Spleen (tissue), 13 donors: ENCODE results near the gene TBCA. TPM values are rescaled to one million over a fixed set of nuclear protein-coding genes. Genes with fewer than 3 reads are reported as not detected.

Experiments used
- DNase-seq: peaks from one replicate; pipeline ENCODE4 v3.0.0-alpha.2; 2020
- H3K27ac ChIP-seq, 8 donors: fragments of 200-600 bp; sonication (generic) in 7 of 8; 1 replicate in 4 of 8; 2 replicates in 4 of 8; pipeline versions ENCODE4 v1.5.0 to v1.8.0; 2016 to 2021; ENCODE audit warnings: inconsistent platforms in 4 of 8, mild to moderate bottlenecking in 4 of 8, moderate library complexity in 1 of 8
- H3K27me3 ChIP-seq, 7 donors: fragments of 200-600 bp; sonication (generic) in 6 of 7; replicated peaks in 1 of 7; 1 replicate in 4 of 7; 2 replicates in 3 of 7; pipeline versions ENCODE4 v1.5.0 to v1.8.0; 2016 to 2021; ENCODE audit warnings: inconsistent platforms in 3 of 7, mild to moderate bottlenecking in 1 of 7
- H3K36me3 ChIP-seq, 6 donors: fragments of 200-600 bp; sonication (generic) in 5 of 6; 1 replicate in 4 of 6; 2 replicates in 2 of 6; pipeline versions ENCODE4 v1.5.0 to v1.8.0; 2016 to 2021; ENCODE audit warnings: inconsistent platforms in 2 of 6
- H3K4me1 ChIP-seq, 6 donors: fragments of 200-600 bp; sonication (generic) in 5 of 6; 1 replicate in 3 of 6; 2 replicates in 3 of 6; pipeline versions ENCODE4 v1.5.0 to v1.8.0; 2016 to 2021; ENCODE audit warnings: inconsistent platforms in 3 of 6
- H3K4me3 ChIP-seq, 8 donors: fragments of 200-600 bp; sonication (generic) in 7 of 8; 1 replicate in 4 of 8; 2 replicates in 4 of 8; pipeline versions ENCODE4 v1.5.0 to v1.8.0; 2016 to 2021; ENCODE audit warnings: inconsistent platforms in 4 of 8, mild to moderate bottlenecking in 4 of 8, moderate library complexity in 2 of 8
- H3K9me3 ChIP-seq, 8 donors: fragments of 200-600 bp; sonication (generic) in 7 of 8; 1 replicate in 4 of 8; 2 replicates in 4 of 8; pipeline versions ENCODE4 v1.5.0 to v1.8.0; 2016 to 2021; ENCODE audit warnings: inconsistent platforms in 4 of 8
- POLR2A ChIP-seq, 3 donors: fragments of 450-650 bp; IDR thresholded peaks; one replicate each; pipeline ENCODE4 v1.5.1; 2017; ENCODE audit warnings: antibody characterized with exemption in 3 of 3, mild to moderate bottlenecking in 1 of 3
- POLR2AphosphoS5 ChIP-seq, 3 donors: sonication (generic); formaldehyde crosslinking; IDR thresholded peaks; one replicate each; pipeline ENCODE4 v1.5.1; 2017; ENCODE audit warnings: antibody characterized with exemption in 3 of 3
- WGBS, 5 donors: extraction: QIAGEN DNeasy Blood & Tissue Kit in 3 of 5; methylation state at CpG; one replicate each; pipeline versions ENCODE4 v1.1.5 to v1.1.7; 2013 to 2018; 5-methylcytosine and 5-hydroxymethylcytosine counted together
- intact Hi-C: fragments of 100-400 bp; cut with DNase I; formaldehyde crosslinking; loops from one replicate; pipeline ENCODE4 v1.15.0; 2023; ENCODE audit warnings: low total_unique reads
- long read RNA-seq, 2 donors: transcript quantifications; one replicate each; lab custom pipeline, GENCODE V29; 2026
- polyA plus RNA-seq, 3 donors: library from polyadenylated mRNA; stranded (reverse); fragments of 200-250 nt; gene quantifications; one replicate each; pipeline ENCODE4 v1.2.1, GENCODE V29; 2013
- total RNA-seq, 7 donors: library from RNA; depleted of rRNA in 3 of 7; stranded (reverse); fragments of >200 nt in 3 of 7; fragmentation: NEBNext Ultra II Directional in 4 of 7; extraction: Animal tissue kit (Norgen Biotek cat#: 25700) in 4 of 7; gene quantifications; one replicate each; pipeline versions ENCODE4 v1.1.0 to v1.2.1, GENCODE V29; 2016 to 2021
- TF ChIP-seq, protein P1 (sequence below), 11 experiments: fragments of 200-600 bp in 7 of 11; fragments of 450-650 bp in 4 of 11; sonication (generic) in 4 of 11; IDR thresholded peaks in 8 of 11; conservative IDR thresholded peaks in 3 of 11; 1 replicate in 7 of 11; 2 replicates in 4 of 11; pipeline versions ENCODE4 v1.4.0 to v1.8.0; 2016 to 2021; ENCODE audit warnings: antibody characterized with exemption in 11 of 11, inconsistent platforms in 4 of 11, mild to moderate bottlenecking in 1 of 11
- donor health status: healthy with polysubstance abuse.
- donor health status: DM: no; HTN: no; CAD: no; lungs with moderate emphysema.
- donor health status: DM: no; HTN: no; CAD: no.
- donor health status: Bipolar disorder and iron deficiency.
- donor health status: healthy.
- donor health status: DM: no; HTN: no; CAD: no.
- donor health status: DM: yes; HTN: yes; CAD: no.

Gene TBCA
- total RNA-seq (100 to 1,000 TPM in 5 of 7 donors, 10 to 100 TPM in 2; 92.2 to 140 (median 103) TPM), polyA plus RNA-seq (100 to 1,000 TPM; 198 to 267 (median 199) TPM)
- long read RNA-seq, donor 1, transcript TBCA-202 (4 exons, 683 nt): major isoform, 126 of 142 reads
- long read RNA-seq, donor 1, transcript TBCA-201 (3 exons, 2,301 nt): minor isoform, 6 of 142 reads
- long read RNA-seq, donor 1, transcript TBCA-205 (3 exons, 717 nt): minor isoform, 9 of 142 reads
- long read RNA-seq, donor 1, partial matches to known transcripts: 0 of 142 reads
- long read RNA-seq, donor 1, other reads (novel, unspliced or antisense): 0 of 142 reads
- long read RNA-seq, donor 2, transcript TBCA-202 (4 exons, 683 nt): major isoform, 101 of 111 reads
- long read RNA-seq, donor 2, transcript TBCA-201 (3 exons, 2,301 nt): minor isoform, 6 of 111 reads
- long read RNA-seq, donor 2, partial matches to known transcripts: 0 of 111 reads
- long read RNA-seq, donor 2, other reads (novel, unspliced or antisense): 0 of 111 reads

DNA sequence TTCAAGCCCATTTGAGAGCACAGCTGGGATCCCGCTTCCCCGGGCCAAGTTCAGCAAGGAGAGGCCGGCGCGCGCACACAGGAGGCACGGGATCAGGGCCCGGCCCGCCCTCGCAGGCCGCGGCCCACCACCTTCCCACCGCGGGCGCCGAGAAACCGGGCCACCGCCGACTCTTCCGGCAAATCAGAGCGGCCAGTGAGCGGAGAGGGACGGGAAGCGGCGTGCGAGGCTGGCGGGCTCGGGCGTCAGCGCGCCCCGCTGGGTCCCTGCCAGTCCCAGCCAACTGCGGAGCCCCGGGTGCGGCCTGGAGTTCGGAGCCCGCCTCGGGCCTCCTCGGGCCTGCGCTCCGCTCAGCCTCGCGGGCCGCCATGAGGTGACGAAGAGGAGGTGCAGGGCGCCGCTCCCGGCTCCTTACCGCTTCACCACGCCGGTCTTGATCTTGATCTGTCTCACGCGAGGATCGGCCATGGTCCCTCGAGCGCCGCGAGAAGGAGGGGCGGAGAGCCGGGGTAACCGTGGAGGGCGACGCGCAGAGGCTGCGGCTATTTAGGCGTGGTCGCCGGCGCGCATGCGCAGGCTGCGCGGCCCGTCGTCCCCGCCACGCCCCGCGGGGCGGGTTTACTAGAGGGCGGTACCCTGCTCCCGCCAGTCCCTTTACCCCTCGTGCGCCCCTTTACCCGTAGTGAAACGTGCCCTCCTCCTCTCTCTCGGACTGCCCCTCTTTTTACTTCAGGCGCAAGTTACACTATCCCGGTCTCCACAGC is at the start of gene TBCA:
Gene TBCA (minus strand): TSS at position 550 of the 764 bp plus-strand sequence. CDS start 82 bp downstream, at position 468.
- peak; percentile 97 for DNase-seq
- H3K4me1 ChIP-seq: peaks cover 28 to 53% (median 47%) of the 10 kb centered on the region in 6 donors
- WGBS, 5 donors: 0 to 1% (median 0%) methylated on average over 47 to 89 of the region's 89 CpGs
- H3K4me3 ChIP-seq: peak within 1 kb of the TSS; percentile 54 to 74 (median 66)
- TF ChIP-seq POLR2A (IDR thresholded peaks at IDR 0.05) (peak in 1 of 3 donors; percentile 84), POLR2AphosphoS5 (IDR thresholded peaks at IDR 0.05) (peak; percentile 97 to 98 (median 97))
- TF ChIP-seq, protein P1, sequence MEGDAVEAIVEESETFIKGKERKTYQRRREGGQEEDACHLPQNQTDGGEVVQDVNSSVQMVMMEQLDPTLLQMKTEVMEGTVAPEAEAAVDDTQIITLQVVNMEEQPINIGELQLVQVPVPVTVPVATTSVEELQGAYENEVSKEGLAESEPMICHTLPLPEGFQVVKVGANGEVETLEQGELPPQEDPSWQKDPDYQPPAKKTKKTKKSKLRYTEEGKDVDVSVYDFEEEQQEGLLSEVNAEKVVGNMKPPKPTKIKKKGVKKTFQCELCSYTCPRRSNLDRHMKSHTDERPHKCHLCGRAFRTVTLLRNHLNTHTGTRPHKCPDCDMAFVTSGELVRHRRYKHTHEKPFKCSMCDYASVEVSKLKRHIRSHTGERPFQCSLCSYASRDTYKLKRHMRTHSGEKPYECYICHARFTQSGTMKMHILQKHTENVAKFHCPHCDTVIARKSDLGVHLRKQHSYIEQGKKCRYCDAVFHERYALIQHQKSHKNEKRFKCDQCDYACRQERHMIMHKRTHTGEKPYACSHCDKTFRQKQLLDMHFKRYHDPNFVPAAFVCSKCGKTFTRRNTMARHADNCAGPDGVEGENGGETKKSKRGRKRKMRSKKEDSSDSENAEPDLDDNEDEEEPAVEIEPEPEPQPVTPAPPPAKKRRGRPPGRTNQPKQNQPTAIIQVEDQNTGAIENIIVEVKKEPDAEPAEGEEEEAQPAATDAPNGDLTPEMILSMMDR (IDR thresholded peaks at IDR 0.05 in 8 of 11, conservative IDR thresholded peaks at IDR 0.05 in 3 of 11): peak in 8 of 11 experiments; percentile 19 to 51 (median 43)
- no peaks in the 10 kb centered on the region for H3K27me3 ChIP-seq
- H3K36me3 ChIP-seq: peaks cover 0 to 8% (median 0%) of the 10 kb centered on the region in 6 donors
- peak within 1 kb of the TSS; percentile 94 to 99 (median 98) for H3K27ac ChIP-seq
- intact Hi-C loops: no loop called here
- no peaks in the 10 kb centered on the region for H3K9me3 ChIP-seq

GRCh38 chr5:77824981-77825380 is 48.8 kb upstream of the TBCA start:
- no peak overlapping the region for H3K4me3 ChIP-seq
- peaks cover 0 to 23% (median 0%) of the 10 kb centered on the region in 7 donors for H3K27me3 ChIP-seq
- H3K9me3 ChIP-seq: no peaks in the 10 kb centered on the region
- H3K36me3 ChIP-seq: no peaks in the 10 kb centered on the region
- H3K4me1 ChIP-seq: no peaks in the 10 kb centered on the region
- TF ChIP-seq POLR2A (IDR thresholded peaks at IDR 0.05) (no peak), POLR2AphosphoS5 (IDR thresholded peaks at IDR 0.05) (no peak)
- TF ChIP-seq, protein P1 (IDR thresholded peaks at IDR 0.05 in 8 of 11, conservative IDR thresholded peaks at IDR 0.05 in 3 of 11): no peak
- 85 to 91% (median 89%) methylated on average over 2 of the region's 2 CpGs for WGBS, 5 donors
- no peak for DNase-seq
- H3K27ac ChIP-seq: no peak overlapping the region
- intact Hi-C loops: no loop called here

- no peak for TF ChIP-seq POLR2A (IDR thresholded peaks at IDR 0.05)
- H3K9me3 ChIP-seq: no peaks in the 10 kb centered on the region
- 34 to 48% (median 36%) methylated on average over 1 to 2 of the region's 2 CpGs for WGBS, 5 donors
- H3K27me3 ChIP-seq: no peaks in the 10 kb centered on the region
- H3K36me3 ChIP-seq: no peaks in the 10 kb centered on the region
- DNase-seq: no peak
- intact Hi-C loops: no loop called here
- H3K27ac ChIP-seq: no peak overlapping the region
- H3K4me3 ChIP-seq: no peak overlapping the region
- no peaks in the 10 kb centered on the region for H3K4me1 ChIP-seq
Observed at GRCh38 chr5:77816686-77817085, 40.5 kb upstream of the TBCA start.

DNA sequence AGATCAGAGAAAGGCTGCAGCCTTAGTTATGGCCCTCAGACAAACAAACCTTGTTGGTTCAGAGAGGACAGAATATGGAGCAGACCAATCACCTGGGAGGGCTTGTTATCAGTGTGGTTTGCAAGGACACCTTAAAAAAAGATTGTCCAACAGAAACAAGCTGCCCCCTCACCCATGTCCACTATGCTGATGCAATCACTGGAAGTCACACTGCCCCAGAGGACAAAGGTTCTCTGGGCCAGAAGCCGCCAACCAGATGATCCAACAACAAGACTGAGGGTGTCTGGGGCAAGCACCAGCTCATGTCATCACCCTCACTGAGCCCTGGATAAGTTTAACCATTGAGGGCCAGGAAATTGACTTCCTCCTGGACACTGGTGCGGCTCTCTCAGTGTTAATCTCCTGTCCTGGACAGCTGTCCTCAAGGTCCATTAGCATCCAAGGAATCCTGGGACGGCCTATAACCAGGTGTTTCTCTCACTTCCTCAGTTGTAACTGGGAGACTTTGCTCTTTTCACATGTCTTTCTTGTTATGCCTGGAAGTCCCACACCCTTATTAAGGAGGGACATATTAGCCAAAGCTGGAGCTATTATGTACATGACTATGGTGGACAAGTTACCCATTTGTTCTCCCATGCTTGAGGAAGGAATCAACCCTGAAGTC is 36.9 kb upstream of the TBCA start:
- Histone ChIP-seq H3K9me3 (peaks cover 0 to 20% (median 9%) of the 10 kb centered on the region in 8 donors), H3K27me3 (no peaks in the 10 kb centered on the region), H3K4me1 (no peaks in the 10 kb centered on the region), H3K4me3 (no peak overlapping the region), H3K27ac (no peak overlapping the region), H3K36me3 (no peaks in the 10 kb centered on the region)
- intact Hi-C loops: no loop called here
- no peak for DNase-seq
- TF ChIP-seq POLR2A (IDR thresholded peaks at IDR 0.05): no peak
- TF ChIP-seq POLR2AphosphoS5 (IDR thresholded peaks at IDR 0.05): no peak
- TF ChIP-seq, protein P1 (IDR thresholded peaks at IDR 0.05 in 8 of 11, conservative IDR thresholded peaks at IDR 0.05 in 3 of 11): no peak
- 76 to 89% (median 87%) methylated on average over 3 of the region's 3 CpGs for WGBS, 5 donors
